ENCODE results near the gene OMP.

- TF ChIP-seq, protein P1, sequence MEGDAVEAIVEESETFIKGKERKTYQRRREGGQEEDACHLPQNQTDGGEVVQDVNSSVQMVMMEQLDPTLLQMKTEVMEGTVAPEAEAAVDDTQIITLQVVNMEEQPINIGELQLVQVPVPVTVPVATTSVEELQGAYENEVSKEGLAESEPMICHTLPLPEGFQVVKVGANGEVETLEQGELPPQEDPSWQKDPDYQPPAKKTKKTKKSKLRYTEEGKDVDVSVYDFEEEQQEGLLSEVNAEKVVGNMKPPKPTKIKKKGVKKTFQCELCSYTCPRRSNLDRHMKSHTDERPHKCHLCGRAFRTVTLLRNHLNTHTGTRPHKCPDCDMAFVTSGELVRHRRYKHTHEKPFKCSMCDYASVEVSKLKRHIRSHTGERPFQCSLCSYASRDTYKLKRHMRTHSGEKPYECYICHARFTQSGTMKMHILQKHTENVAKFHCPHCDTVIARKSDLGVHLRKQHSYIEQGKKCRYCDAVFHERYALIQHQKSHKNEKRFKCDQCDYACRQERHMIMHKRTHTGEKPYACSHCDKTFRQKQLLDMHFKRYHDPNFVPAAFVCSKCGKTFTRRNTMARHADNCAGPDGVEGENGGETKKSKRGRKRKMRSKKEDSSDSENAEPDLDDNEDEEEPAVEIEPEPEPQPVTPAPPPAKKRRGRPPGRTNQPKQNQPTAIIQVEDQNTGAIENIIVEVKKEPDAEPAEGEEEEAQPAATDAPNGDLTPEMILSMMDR (IDR thresholded peaks at IDR 0.05): no peak
- TF ChIP-seq POLR2A (IDR thresholded peaks at IDR 0.05): no peak
Measured at GRCh38 chr11:77143405-77144020, 40.9 kb downstream of the OMP start.

All from body of pancreas (tissue), 4 donors.